HG02970 (cell line): ENCODE measurements around the gene CCL4.
"Not testable (repeated sequence)": the region's sequence is repeated elsewhere in the genome, so short reads cannot be mapped to it uniquely, and the experiment has no call there.

Experiments
- ATAC-seq: cut with Tn5 transposase; IDR thresholded peaks from one replicate; pipeline ENCODE4 v1.9.1; 2021; ENCODE audit warnings: mild to moderate bottlenecking, moderate library complexity, moderate number of reproducible peaks; ENCODE audit not compliant: unreplicated experiment, low FRiP score

The CCL4 gene

DNA sequence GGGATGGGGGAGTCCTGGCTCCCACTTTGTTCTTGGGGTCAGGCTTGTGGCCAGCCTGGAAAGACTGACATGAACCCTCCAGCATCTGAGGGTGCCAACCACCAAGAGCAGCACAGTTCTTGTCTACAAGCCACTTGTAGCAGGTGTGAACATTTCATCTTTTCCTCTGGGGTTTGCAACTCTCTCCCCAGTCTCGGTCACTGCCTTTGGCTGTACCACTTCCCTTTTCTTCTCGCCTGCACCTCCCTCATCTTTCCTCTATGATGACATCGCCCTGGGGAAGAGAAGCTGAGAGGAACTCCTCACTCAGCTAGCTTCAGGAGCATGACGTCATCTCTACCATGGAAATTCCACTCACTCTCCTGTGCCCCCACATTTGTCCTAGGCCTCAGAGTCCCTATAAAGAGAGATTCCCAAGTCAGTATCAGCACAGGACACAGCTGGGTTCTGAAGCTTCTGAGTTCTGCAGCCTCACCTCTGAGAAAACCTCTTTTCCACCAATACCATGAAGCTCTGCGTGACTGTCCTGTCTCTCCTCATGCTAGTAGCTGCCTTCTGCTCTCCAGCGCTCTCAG is at the start of gene CCL4:
TSS of gene CCL4 (plus strand) at position 427 of the 575 bp plus-strand sequence. CDS start at position 506, 79 bp downstream.
- ATAC-seq: peak; percentile 61

DNA sequence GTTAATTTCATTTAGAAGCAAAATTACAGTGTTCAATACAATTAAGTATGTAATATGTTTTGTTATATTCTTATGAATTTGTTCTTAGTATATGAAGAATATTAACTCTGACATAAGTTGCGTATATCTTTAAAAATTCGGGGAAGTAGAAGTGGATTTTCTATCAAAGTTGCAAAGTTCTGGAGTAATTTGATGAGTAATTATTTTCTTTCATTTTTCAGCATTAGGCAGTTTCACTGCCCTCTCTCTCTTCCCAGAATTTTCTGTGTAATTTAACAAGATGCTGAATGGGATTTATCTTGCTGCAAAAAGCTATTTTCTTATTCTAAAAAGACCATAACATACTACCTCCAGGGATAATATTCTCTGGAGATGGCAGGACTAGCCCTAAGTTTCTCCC is 48.5 kb upstream of the CCL4 start:
- no peak for ATAC-seq

DNA sequence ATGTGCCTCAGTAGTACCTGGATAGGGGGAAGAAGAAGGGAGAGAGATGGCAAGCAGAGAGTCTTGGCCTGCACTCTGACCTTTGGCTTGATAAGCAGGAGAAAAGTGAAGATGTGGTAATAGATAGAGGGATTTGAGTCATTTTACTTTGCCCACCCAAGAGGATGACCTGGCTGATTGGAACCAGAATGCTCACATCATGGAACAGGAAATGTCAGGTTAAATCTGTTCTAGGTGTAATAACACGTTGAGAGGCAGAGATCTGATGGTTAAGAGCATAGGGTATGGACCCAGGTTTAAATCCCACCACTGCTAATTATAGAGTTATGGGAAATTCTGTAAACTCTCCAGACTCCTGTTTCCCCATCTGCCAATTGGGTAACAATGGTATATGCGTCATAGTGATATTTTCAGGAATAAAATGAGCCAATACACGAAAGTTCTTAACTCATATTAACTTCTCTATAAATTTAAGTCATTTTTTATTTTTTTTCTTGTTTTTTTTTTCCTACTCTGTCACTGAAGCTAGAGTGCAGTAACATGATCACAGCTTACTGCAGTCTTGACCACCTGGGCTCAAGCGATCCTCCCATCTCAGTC is 47.6 kb upstream of the CCL4 start:
- no peak for ATAC-seq

DNA sequence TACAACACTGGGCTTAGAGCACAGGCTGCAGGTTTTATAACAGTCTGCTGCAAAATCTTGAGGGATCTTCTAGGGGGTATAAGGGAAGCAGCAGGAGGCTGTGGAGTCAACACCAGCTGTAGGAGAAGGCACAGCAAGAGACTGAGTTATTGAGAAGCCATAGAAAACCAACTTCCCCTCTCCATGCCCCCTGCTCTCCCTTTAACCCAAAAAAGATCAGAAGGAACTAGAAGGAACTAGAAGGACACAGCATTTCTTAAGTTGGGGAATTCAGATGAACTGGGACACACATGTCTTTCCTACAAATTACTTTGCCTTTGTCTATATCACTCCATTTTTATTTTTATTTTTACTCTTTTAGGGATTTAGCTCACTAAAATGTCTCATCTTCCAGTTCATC is 45.7 kb upstream of the CCL4 start:
- no peak for ATAC-seq

DNA sequence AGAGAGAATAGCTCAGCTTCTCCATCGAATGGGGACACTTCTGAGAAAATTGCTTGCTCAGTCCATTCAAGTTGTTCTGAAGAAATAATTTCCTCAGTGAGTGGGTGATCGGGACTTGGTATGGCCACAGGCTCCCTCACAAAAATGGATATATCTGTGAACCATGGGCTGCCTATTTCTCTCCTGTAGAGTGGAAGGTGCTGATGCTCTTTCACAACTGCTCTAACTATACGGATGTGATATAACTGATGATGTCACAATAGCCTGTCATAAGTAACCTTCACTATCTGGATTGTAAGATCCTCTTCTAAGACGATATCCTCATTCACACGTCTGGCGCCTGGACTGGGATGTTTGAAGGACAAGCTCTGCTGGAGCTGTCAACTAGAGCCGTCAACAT is 44.2 kb upstream of the CCL4 start:
- ATAC-seq: no peak

DNA sequence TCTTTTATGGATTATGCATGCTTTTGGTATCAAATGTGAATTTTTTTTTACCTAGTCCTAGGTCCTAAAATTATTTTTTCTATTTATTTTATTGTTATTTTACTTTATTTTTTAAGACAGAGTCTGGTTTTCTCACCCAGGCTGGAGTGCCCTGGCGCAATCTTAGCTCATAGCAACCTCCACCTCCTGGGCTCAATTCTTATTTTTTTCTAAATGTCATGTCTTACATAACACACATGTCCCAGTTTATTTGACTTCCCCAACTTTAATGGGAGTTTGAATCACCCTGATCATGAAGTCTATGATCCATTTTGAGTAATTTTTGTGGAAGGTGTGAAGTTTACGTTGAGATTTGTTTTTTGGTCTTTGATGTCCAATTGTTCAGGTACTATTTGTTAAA is 42.8 kb upstream of the CCL4 start:
- no peak for ATAC-seq

DNA sequence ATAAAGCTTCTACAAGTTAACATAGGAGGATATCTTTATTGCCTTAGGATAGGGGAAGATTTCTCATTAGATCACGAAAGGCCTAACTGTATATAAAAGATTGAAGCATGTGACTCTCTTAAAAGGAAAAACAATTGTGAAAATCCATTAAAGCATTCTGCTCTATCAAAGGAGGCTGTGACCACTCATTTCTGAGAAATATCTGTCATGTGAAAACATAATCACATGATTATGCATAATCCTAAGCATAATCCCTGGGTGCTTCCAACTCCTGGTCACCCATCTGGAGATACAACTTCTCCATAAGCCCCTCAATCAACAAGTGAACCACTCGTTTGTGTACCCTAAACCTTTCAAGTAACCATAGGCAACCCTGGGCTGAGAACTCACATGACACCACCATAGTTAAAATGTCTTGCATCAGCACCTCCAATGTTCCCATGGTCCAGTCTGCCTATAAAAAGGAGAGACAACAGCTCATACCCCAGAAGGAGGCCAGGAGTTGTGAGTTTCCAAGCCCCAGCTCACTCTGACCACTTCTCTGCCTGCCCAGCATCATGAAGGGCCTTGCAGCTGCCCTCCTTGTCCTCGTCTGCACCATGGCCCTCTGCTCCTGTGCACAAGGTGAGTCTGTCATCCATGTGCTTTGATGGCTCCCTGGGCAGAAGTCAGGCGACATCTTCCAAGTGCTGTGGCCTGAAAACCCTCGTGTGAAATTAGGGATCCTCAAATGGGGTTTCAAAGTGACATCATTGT is 39.7 kb upstream of the CCL4 start, which contains the start of gene CCL18:
TSS of gene CCL18 (plus strand) at position 487 of the 756 bp plus-strand sequence. CDS start at position 558, 71 bp downstream.
- no peak for ATAC-seq

DNA sequence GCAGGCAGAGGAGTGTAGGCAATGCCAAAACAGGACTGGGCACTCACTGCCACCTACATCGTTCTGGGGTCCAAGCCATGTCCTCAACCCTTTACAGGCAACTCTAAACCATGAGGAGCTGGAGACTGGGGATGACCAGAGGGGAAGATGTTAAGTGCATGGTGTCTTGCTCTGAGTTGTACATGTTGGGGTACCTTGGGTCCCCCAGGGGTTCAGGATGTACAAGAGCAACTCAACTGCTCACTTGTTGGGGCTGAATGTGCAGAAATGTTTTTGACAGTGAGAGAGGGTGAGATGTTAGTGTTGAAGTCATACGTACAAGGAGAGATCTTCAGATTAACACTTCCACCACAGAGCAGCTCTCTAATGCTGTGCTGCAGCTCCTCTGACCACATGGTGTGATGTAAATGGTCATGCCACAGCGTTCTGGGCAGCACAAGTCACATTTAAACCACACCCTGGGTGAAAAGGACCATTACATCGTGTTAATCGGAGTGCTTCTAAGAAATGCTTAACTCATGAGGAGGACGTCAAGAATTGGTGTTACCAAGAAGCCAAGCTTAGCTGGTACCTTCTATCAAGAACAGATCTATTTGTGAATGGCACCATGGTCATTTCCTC is 37.2 kb upstream of the CCL4 start:
- ATAC-seq: no peak

DNA sequence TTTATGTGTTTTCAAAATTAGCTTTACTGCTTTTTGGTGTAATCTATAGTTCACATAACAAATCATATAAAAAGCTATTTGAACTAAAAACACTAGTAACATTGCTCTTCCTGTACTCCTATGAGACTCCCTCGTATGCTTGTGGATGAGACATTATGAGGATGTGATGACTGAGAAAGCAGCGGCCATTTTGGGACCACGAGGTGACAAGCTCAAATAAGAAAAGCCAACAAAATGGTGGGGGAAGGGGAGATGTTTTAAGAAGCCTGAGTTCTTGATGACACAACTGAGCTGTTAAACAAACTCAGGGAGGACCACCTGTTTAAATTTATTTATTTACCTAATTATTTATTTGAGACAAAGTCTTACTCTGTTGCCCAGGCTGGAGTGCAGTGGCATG is 35.1 kb upstream of the CCL4 start:
- no peak for ATAC-seq

DNA sequence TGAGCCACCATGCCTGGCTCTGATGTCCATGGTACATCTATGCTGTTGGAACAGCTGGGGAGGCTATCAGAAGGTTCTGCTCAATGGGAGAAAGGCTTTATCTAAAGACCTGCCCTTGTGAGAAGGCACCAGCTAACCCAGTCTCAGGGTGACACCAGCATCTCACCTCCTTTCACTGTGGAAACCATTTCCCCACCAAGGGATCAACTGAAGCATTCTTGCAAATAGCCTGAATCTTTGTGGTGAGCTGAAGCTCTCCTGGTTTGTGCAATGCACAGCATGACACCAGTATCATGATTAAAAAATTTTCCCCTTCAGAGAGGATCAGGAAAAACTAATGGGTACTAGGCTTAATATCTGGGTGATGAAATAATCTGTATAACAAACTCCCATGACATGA is 34.5 kb upstream of the CCL4 start:
- no peak for ATAC-seq

DNA sequence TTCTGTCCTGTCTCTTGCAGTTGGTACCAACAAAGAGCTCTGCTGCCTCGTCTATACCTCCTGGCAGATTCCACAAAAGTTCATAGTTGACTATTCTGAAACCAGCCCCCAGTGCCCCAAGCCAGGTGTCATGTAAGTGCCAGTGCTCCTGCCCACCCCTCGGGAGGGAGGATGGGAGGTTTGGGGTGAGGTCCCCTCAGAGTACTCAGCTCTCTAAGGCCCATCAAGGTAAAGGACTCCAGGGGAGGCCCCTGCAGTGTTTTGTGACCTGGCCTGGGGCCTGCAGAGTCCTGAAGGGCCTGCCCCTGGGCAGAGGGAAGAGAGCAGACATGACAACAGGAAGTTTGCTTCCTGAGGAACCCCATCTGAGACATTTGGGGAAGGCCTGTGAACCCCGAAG is 33.2 kb upstream of the CCL4 start:
- ATAC-seq: no peak

DNA sequence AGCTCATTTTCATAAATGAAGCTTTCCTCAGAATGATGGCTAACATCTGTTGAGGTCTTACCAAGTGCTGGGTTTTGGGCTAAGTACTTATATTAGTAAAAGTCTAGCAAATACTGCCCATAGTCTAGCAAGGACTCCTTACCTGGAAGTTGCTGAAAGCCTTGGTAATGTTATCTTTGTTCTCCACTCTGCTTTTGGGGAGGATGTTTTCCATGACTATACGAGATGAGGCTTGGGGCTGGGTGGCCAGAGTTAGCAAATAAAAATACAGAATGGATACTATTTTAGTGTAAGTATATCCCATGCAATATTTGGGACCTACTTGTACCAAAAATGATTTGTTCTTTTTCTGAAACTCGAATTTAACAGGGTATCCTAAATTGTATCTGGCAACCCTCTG is 31.9 kb upstream of the CCL4 start:
- no peak for ATAC-seq

DNA sequence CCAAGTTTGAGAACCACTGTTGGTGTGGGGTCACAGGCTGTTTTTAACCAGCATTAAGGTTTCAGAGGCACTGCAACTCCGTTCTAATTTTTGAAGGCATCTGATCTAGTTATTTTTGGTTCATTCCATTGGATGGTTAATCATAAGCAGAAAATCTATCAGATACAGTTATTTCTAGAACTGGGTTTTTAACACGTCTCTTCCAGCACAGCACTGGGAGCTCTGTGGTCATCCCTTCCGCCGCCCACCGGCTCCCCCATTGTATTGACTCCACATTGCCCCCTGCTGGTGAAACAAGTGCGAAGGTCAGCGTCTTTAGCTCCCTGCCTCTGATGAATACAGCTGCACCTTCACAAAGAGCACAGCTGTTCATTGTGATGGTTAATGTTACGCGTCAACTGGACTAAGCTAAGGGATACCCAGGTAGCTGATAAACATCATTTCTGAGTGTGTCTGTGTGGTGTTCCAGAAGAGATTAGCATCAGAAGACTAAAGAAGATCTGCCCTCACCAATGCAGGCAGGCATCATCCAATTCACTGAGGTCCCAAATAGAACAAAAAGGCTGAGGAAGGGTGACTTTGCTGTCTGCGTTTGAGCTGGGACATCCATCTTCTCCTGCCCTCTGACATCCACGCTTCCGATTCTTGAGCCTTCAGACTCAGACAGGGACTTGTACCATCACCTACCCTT is 31.1 kb upstream of the CCL4 start:
- no peak for ATAC-seq

DNA sequence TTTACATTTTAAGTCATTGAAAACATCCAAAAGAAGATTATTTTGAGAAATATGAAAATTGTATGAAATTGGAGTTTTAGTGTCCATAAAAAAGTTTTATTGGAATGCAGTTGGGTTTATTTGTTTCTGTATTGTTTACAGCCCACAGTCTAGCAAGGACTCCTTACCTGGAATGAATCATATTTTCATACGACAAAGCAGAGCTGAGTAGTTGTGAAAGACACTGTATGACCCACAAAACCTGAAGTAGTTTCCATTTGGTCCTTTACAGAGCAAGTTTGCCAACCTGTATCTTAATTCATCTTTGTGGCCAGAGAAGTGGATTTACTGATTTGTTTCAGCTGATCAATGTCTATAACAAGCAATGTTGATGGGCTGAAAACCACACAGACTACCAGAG is 29.3 kb upstream of the CCL4 start:
- no peak for ATAC-seq

DNA sequence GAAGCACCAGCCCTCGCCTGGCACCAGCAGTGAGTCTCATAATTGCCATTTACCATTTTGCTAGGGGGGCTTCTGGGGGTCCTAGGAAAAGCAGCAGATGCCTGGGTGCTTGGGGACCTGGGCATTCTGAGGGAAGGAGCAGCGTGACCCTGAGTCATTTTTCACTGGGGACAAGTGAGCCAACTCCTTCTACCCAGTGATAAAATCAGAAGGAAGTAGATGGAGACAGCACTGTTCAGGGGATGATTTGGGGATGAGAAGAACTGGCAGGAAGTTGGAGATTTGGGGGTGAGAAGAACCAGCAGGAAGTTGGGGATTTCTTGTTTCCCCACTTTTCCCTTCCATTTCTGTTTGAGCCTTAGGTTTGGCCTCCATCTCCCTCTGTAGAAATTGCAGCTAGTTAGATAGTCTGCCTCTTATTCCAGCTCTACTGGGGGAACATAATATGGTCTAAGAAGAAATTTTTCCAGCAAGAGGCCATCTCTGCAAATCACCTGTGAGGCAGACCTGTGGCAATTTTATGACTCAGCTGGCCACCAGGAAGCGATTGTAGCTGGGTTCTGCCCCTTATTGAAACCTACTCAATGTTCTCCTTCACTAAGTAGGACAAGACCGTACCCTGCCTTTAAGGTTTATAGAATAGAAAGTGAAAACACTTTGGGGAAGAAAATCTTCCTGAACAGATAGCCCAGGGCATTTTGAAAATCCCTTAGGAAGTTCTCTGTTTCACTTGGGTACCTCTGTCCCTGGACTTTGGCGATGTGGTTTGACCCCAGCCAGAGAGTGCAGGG is 21.8 kb upstream of the CCL4 start:
- peak; percentile 27 for ATAC-seq

DNA sequence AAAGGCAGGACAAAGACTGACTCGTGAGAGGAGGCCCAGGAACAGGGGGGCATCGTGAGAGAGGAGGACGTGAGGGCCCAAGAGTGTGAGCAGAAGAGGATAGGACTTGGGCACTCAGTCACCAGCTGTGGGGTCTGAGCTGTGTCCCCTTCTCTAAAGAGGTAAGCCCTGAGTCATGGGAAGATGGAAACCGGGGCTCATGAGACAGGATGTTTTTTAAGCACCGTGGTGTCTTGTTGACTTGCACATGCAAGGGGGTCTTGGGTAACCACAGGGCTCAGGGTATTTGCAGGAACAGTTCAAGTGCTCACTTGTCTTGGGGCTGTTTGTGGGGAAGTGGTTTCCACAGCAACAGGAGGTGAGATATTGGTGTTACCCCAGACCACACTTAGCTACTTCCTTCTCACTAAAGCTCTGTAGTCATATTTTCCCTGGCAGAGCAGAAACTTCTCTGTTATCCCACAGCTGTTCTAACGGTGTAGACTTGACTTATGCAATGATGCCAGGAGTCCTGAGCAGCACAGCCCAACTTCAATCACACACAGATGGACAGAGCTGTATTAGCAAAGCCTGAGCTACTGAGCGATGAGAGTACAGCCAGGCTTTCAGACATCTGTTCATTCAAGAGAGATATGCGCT is 21.0 kb upstream of the CCL4 start:
- peak; percentile 39 for ATAC-seq

DNA sequence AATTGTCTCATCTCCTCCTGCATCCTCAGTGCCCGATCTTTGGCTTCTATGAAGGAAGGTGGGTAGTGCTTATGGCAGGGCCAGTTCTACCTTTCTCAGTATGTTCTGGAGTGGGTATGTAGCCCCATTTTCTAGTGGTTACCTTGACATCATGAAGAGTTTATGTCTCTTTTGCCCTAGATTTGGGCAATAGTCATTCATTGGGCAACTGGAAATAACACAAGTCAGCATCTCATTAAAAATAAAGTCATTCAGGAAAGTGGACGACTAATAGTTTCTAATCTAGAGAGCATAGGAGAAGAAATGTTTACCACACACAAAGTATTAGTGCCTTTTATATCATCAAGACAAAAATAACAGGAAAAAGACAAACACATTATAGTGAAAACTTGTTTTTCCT is 19.9 kb upstream of the CCL4 start:
- ATAC-seq: not testable (repeated sequence)

DNA sequence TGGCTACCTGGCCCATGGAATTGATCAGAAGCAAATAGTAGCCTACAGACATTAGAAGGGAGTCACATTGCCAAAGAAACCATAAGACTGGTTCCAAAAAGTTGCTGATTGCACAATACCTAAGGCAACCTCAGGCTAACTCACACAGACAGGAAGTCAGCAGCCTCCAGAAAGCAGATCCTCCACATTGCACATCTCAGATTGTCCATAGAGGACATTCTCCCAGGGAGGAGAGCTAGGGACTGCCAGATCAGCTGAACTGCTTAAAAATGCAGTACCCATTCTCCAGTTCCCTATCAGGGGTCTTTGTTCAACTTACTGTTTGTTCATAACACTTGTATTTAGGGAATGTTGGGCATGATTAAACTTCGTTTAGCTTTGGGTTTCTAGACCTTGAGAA is 17.9 kb upstream of the CCL4 start:
- no peak for ATAC-seq

DNA sequence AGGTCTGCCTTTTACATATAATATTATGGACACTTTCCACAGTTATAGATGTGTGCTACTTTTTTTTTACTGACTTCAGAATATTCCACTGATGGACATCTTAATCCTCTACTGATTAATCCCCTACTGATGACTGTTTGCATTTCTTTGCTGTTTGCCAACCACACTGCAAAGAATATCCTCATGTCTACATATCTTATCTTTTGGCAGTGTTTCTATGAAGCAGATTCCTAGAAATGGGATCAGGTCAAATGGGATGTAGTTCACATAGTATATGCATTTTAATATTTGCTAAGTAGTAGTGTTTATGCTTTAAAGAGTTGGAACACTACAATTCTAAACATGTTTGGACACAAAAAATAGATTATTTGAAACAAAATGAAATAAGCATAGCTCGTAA is 16.8 kb upstream of the CCL4 start:
- ATAC-seq: no peak

DNA sequence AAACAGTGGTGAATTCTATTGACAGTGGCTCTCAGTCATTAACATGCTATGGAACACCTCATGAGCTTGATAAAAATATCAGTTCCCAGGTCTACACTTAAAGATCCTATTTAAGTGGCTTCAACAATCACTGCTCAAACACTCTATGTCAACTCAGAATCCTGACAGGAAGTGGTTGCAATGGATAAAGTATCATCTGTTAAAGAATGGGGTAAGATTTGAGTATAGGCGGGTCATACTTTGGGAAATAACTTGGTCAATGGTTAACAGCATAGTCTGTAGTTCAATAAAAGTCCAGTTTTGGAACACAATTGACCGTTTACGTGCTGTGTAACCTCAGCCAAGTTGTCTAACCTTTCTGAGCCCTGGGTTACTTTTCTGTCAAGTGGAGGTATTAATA is 16.2 kb upstream of the CCL4 start:
- not testable (repeated sequence) for ATAC-seq
